Stimulated activated naive CD8-positive, alpha-beta T cell treated with anti-CD3 and anti-CD28 coated beads, Interleukin-15, Interleukin-2, amounts not matched to agents 100 U/mL and 50 U/mL, for 24 hours (primary cell): Measurements from ENCODE around the gene COL1A1.
A peak's percentile ranks its signal among the peaks of the same experiment; 100 is the strongest.

Experiments used
- ATAC-seq: fragments of 150-1000 bp; cut with Tn5 transposase; one replicate; pipeline ENCODE4 v1.10.0; 2021
- DNase-seq: peaks from one replicate; pipeline ENCODE4 v3.0.0; 2021

COL1A1 gene

DNA sequence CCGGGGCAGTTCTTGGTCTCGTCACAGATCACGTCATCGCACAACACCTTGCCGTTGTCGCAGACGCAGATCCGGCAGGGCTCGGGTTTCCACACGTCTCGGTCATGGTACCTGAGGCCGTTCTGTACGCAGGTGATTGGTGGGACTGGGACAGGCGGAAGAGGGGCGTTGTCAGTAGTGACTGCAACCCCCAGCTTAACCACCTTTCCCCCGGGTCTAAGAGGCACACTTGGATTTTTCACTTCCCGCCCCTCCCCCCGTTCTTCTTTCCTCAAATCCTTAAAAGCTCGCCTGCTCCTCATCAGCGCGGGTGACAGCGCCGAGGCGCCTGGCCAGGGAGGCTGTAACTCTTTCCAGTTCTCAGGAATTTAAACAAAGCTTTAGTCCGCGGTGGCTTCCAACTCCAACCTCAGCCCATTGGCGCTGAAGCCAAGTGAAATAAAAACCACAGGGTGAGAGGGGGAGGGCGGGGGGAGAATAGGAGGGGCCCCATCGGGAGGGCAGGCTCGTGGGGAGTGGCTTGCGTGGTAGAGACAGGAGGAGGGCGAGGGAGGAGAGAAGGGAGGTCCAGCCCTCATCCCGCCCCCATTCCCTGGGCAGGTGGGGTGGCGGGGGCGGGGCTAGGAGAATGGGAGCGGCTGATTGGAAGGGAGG lies 1.5 kb downstream of the COL1A1 start:
- DNase-seq: peak; percentile 71
- peak; percentile 71 for ATAC-seq

DNA sequence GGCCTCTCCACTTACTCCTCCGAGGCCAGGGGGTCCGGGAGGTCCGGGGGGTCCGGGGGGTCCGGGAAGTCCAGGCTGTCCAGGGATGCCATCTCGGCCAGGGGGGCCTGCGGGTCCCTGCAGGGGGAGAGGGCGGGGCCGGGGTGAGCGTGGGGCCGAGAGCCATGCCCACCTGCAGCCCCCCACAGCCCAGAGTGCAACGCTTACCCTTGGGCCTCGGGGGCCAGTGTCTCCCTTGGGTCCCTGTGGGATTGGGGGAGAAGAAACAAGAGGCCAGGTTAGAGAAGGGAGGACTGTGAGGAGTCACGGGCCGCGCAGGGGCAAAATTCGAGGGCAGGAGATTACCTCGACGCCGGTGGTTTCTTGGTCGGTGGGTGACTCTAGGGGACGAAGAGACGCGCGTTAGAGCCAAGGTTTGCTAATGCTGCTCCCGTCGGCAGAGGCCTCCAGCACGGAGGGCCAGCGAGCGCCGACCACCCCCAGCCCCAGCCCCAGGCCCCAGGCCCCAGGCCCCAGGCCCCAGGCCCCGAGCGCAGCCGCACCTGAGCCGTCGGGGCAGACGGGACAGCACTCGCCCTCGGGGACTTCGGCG lies 2.1 kb downstream of the COL1A1 start:
- ATAC-seq (no peak), DNase-seq (no peak)

DNA sequence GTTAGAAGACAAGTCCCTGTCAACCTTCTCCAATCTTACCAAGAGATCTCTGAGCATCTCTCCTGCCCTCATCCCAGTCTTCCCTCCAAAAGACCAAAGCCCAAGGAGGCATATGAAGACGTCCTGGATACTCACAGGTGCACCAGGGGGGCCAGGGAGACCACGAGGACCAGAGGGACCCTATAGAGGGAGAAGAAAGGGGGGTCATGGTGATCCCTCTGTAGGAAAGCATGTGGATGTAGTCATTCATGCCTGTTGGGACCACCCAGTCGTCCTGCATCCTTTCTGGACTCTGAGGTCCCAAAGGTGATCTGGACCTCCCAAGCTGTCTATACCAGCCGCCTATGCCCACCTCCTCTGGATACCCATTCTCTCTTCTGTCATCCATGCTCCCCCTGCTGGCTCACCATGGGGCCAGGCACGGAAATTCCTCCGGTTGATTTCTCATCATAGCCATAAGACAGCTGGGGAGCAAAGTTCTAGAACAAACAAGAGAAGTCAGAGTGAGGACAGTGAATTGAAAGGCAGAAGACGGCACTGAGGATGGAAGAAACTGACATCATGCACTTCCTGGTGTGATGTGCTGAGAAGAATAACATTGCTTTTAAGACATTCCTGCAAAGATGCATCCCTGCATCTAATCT lies 3.3 kb downstream of the COL1A1 start:
- peak; percentile 75 for DNase-seq
- ATAC-seq: no peak

DNA sequence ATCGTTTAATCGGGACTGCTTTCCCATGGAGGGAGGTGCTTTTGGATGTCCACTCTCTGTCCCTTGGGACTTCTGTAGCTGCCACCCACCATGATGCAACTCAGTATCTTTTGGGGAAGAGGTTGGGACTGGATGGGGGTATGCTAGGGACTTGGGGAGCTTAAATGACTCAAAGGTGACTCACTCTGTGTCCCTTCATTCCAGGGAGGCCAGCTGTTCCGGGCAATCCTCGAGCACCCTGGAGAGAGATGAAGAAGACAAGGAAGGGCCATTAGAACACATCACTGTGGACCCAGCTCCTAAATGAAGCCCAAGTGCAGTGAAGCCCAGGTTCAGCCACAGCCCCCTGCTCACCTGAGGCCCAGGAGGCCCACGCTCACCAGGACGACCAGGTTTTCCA lies 4.6 kb downstream of the COL1A1 start:
- ATAC-seq (no peak), DNase-seq (no peak)

DNA sequence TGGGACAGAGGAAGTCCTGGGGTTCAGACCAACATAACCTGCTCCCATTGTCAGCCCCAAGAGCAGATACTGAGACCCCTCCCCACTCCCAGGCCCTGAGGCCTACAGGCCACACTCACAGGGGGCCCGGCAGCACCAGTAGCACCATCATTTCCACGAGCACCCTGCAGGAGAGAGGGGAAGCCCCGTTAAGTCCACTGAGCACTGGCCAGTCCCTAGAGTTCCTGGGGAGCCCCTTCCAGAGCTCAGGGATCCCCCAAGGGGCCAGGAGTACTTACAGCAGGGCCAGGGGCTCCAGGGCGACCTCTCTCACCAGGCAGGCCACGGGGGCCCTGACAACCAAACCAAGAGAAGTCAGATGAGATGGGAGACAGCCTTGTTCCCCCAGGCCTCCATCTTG lies 5.4 kb downstream of the COL1A1 start:
- no peak for DNase-seq
- no peak for ATAC-seq

DNA sequence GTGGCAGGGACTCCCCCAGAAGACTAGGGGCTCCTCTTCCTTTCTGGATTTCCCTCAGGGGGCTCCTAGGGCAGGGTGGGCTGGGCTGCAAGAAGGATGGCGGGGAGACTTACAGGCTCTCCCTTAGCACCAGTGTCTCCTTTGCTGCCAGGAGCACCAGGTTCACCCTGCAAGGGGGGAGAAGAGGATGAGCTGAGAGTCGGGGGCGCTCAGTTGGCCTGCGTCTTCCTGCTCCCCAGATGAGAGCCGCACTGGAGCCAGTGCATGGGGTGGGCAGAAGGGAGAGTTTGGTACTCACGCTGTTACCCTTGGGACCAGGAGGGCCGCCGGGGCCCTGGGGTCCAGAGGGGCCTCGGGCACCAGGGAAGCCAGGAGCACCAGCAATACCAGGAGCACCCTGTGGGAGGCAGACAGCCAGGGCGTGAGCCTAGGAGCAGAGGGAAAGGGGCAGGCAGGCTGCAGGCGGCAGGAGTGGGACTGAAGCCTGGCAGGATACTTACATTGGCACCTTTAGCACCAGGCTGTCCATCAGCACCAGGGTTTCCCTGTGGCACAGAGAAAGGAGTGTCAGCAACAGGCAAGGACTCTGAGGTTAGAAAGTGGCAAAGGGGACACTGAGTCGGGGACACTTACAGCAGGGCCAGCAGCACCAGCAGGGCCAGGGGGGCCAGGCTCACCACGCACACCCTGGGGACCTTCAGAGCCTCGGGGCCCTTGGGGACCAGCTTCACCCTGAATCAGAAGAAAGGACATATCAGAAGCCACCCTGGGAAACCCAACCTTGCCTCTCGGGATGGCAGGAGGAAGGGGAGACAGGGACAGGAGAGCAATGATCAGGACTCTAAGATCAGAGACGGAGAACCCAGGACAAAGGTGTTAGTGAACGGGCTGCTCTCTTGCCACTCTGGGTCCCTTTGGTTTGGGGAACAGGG lies 6.2 kb downstream of the COL1A1 start:
- no peak for DNase-seq
- ATAC-seq: no peak

DNA sequence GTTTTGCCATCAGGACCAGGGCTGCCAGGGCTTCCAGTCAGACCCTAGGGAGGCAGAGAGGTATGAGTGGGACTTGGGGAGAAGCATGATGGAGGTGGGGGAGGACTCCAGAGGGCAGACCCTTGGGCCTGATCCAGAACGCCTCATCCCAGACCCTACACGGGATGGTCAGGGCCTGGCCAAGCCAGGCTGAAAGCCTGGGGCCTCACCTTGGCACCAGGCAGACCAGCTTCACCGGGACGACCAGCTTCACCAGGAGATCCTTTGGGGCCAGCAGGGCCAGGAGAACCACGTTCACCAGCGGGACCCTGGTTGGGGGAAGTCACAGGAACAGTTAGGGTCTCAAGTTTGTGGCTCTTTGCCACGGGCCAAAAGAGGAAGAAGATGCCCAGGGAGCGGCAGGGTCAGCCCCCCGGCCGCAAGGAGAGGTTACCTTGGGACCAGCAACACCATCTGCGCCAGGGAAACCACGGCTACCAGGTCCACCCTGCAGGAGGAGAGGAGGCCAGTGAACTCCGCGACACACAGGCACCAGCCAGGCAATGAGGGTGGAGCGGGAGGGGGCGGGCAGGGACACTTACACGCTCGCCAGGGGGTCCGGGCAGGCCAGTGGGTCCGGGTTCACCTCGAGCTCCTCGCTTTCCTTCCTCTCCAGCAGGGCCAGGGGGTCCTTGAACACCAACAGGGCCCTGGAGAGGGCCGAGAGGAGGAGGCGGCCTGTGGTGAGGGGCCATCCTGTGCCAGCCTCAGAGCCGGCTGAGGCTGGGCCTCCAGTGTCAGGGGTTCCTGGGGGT lies 7.1 kb downstream of the COL1A1 start:
- ATAC-seq (no peak), DNase-seq (no peak)

DNA sequence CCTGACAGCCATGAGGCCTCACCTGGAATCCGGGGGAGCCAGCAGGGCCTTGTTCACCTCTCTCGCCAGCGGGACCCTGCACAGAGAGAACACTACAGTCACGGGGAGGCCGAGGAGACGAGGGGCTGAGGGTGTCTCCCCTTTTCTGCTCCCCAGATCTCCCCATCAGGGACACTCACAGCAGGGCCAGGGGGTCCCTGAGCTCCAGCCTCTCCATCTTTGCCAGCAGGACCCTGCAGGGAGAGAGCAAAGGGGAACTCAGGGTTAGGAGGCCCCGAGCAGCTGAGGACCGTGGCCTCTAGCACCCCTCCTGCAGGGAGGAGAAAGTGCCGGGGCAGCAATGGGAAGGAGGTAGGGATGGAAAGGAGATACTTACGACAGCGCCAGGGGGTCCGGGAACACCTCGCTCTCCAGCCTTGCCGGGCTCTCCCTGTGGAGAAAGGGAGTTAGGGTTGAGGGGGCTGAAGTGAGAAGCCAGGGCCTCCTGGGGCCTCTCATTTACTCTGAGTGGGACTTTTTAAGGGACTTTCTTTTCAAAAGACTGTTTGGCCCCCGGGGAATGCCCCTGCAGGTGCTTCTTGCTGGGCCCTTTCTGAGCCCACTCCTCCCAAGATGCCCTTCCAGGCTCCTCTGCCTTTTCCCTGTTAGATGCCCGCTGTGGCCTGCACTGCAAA lies 8.7 kb downstream of the COL1A1 start:
- ATAC-seq (no peak), DNase-seq (no peak)

DNA sequence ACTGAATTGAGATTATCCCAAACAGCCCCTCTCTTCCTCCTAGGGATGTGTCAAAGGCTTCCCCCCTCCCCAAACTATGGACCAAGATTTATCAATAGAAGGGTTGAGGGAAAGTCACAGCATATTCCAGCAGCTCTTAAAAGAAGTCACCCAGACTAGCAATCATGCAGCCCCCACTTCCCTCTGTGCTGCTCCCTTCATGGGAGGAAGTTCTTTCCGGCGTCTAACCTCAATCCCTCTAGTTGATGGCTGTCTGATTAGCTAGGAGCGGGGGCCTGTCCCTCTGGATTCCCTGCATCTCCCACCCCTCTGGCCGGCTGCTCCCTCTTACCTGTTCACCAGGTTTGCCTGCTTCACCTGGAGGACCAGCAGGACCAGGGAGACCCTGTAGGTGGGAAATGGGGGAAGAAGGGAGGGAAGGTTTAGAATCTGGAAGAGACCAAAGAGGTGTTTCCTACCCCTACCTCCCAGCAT lies 9.2 kb downstream of the COL1A1 start:
- no peak for ATAC-seq
- DNase-seq: no peak

DNA sequence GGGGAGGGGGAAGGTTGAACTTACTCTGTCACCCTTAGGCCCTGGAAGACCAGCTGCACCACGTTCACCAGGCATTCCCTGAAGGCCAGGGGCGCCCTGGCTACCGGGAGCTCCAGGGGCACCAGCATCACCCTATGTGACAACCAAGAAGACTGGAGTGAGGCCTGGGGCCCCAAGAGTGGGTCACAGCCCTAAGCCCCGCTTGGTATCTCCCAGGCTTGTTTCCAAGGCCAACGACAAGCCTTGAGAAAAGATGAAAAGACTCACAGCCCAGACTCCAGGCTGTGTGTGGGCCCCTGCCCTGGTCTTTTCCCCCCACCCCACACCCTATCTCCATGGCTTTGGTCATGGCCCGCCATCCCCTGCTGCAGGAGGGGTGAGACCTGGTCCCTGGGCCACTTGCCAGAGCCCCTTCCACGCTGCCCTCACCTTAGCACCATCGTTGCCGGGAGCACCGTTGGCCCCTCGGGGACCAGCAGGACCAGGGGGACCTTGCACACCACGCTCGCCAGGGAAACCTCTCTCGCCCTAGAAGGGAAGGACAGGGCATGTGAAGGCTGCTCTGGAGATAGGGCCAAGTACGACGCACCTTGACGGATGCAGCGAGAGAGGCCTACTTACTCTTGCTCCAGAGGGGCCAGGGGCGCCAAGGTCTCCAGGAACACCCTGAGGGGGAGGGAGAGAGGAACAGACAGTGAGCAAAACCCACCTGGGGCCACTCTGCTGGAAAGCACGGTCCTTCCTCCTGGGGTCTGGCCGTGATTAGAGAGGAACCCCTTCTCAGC lies 9.9 kb downstream of the COL1A1 start:
- DNase-seq (no peak), ATAC-seq (no peak)

DNA sequence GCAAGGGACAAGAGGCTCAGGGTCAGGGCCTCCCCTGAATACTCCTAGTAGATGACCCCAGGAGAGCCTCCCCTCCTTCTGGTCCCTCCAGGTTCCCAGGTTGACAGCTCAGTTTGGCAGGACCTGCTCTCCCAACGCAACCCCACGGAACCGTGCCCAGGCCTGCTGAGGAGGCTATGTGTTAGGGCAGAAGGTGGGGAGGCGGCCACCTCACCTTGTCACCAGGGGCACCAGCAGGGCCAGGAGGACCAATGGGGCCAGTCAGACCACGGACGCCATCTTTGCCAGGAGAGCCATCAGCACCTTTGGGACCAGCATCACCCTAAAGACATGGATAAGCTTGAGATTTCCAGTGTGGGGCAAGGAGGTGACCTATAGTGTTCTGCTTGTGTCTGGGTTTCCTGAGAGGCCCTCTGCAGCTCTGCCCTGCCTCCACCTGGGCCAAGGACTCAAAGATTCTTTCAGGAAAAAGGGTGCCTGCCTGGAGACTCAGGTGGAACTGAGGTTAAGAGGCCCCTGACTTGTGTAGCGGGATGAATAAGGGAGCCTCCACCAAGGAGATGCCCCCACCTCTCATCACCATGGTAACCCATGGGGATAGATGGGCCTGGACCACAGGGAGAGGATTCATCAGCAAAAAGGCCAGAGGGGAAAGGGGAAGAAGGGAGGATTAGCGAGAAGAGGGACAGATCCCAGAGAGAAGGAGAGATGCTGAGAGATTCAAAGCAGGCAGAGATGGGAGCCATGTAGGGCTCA lies 10.7 kb downstream of the COL1A1 start:
- DNase-seq (no peak), ATAC-seq (no peak)

DNA sequence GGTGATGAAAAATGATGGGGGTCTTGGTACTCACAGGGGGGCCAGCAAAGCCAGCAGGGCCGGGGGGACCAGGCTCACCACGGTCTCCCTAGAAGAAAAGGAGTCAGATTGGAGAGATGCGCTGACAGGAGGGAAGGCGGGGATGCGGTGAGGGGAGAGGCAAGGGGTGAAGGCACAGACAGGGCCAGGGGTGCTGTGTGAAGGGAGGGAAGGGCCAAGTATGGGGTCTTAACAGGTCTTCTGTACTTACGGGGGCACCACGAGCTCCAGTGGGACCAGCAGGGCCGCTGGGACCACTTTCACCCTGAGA lies 11.2 kb downstream of the COL1A1 start:
- ATAC-seq (no peak), DNase-seq (no peak)

DNA sequence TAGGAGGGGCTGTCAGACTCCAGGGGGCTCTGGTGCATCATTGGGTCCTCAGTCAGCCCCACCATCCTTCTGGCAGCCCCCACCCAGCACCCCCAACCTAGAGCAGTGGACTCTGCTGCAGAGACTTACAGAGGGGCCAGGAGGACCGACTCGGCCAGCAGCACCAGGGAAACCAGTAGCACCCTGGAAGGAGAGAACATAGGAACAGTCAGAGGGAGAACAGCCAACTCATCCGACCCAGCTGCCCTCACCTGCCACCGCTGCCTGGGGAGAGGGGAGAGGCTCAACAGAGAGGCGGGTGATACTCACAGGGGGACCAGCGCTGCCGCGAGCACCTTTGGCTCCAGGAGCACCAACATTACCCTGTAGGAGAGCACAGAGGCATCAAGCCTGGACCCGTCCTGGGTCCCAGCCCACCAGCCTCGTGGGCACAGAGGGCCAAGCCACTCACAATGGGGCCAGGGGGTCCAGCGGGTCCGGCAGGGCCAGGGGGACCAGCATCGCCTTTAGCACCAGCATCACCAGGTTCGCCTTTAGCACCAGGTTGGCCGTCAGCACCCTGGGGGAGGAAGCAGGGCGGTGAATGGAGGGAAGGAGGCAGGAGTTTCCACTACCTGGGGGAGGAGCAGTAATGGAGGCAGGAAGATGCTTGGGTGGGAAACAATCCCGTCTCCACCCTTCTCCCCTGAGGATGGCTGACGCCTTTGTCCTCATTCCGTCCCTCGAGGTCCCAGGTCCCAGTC lies 11.7 kb downstream of the COL1A1 start:
- no peak for ATAC-seq
- DNase-seq: no peak

DNA sequence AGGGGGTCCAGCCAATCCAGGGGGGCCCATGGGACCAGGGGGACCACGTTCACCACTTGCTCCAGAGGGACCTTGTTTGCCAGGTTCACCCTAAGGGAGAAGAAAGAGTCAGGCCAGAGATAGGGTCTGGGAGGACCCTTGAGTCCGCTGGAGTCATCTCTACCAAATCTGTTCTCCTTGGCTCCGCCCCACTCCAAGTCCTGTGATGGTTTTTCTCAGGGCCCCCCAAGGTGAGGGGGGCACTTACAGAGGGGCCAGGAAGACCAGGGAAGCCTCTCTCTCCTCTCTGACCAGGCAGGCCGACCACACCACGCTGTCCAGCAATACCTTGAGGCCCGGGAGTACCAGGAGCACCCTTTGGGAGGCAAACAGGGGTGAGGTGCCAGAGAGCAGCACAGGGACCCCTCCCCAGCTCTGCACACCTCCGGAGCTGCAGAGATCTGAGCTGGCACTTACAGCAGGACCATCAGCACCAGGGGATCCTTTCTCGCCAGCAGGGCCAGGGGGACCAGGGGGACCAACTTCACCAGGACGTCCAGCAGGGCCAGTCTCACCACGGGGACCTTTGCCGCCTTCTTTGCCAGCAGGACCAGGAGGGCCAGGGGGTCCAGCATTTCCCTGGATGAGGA lies 12.4 kb downstream of the COL1A1 start:
- ATAC-seq (no peak), DNase-seq (no peak)

DNA sequence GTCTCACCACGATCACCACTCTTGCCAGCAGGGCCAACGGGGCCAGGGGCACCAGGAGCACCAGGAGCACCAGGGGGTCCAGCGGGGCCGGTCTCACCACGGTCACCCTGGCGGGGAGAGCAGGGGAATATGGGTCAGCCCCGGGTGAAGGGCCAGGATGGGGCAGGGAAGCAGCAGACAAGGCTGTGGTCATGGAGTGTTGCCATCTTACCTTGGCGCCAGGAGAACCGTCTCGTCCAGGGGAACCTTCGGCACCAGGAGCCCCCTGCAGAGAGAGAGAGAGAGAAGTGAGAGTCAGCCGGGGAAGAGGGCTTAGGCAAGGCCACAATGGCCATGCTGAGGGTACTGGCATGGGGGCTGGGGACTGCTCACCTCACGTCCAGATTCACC lies 12.9 kb downstream of the COL1A1 start:
- DNase-seq (no peak), ATAC-seq (no peak)

DNA sequence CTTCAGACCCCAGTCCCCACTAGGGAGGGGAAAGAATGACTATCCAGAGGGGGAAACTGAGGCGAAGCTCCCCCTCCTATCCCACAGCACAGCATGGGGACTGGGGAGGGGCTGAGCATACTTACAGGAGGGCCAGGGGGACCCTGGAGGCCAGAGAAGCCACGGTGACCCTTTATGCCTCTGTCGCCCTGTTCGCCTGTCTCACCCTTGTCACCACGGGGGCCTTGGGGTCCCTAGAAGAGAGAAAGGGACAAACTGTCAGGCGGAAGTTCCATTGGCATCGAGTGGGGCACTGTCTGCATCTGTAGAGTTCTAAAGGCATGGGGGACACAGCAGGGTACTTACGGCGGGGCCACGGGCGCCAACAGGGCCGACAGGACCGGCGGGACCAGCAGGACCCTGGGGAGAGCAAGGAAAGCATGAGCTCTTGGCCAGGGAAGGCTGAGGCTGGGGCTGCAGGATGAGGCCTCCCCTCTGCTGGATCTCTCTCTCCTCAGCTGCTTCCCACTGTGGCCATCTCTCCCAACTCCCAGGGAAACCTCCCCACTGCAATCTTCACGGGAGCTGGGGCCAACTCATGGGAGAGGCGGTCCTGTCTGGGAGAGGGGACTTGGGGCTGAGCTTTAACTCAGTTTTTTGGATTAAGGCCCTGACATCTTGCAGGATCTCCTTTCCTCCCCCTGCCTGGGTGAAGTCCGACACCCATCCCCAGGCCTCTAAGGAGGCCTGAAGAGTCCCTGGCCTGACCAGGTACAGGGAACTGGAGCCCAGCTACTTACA lies 13.5 kb downstream of the COL1A1 start:
- ATAC-seq (no peak), DNase-seq (no peak)

DNA sequence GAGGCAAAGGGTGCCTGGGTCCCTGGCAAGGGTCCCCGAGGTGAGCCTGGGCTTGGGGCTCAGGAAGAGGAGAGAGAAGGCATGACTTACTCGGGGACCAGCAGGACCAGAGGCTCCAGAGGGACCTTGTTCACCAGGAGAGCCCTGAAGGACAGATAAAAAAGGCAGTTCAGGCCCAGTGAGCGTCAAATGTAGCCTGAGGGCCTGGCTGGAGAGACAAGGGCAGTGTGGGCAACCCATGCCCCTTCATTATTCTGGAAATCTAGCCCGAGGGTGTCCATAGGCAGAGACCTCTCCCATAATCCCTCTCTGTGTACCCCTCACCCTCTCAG lies 14.1 kb downstream of the COL1A1 start:
- no peak for ATAC-seq
- DNase-seq: no peak
